ENCODE data around the gene USF1. TPM values are rescaled to one million over a fixed set of nuclear protein-coding genes. Genes with fewer than 3 reads are reported as not detected.

The USF1 gene
- polyA plus RNA-seq, 3 donors, result 6.3 to 335 (median 25.5) TPM

DNA sequence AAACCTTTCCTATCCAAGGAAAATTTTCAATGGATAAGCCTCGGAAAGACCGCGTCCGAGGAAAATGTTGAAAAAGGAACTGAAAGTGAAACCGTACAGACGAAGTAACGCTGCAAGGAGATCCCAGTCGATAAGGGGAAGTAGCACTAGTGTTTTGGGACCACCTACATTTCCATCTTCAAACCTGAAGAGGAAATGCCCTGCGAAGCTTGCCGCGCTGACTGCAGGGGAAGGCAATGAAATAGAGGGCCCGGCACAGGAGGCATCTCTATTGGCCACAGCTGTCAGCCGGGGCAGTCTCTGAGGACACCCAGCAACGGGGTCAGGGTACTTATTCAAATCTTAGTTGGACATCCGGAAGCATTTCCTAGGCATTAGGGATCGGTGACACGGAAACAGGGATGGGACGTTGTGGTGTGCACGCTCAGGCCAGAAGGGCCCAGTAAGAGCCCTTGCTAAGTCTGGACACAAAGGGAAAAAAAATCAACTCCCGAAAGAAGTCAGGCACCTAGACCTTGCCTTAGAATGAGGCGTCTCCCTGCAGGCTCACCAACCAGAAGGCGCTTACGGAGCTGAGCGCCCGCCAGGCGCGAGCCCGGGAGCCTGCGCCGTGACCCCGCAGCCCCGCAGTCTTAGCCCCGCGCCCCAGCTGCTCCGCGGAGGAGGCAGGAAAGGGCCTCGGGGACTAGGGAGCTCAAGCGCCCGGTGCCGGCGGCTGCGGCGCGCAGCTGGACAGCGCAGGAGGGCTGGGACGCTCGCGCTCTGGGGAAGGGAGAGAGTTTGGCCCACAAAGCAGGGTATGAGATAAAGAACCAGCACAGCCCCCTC is 655 bp downstream of the USF1 start:
- Histone ChIP-seq H3K4me2 (replicated peaks; ENCODE audit: extremely low read depth, low read length, poor library complexity, severe bottlenecking) (peak overlapping the region; percentile 96), H3K4me3 (replicated peaks in 1 of 3; ENCODE audit: low read depth in 2 of 3, low read length in 3 of 3) (peak overlapping the region; percentile 81 to 96 (median 95)), H3K27me3 (ENCODE audit: control insufficient read depth in 2 of 2, insufficient read depth in 2 of 2, low read length in 2 of 2) (no peaks in the 10 kb centered on the region), H3K9ac (ENCODE audit: insufficient read depth, low read length, poor library complexity, severe bottlenecking) (peak overlapping the region; percentile 84), H3K79me2 (ENCODE audit: insufficient read depth, low read length) (peaks cover 56% of the 10 kb centered on the region), H4K20me1 (ENCODE audit: insufficient read depth, low read length) (peaks cover 43% of the 10 kb centered on the region), H3K4me1 (ENCODE audit: control insufficient read depth in 1 of 2, insufficient read depth in 2 of 2, low read length in 2 of 2) (peaks cover 50 to 55% of the 10 kb centered on the region in 2 donors), H3K9me3 (replicated peaks in 1 of 2; ENCODE audit: control insufficient read depth in 1 of 2, insufficient read depth in 1 of 2, low read length in 2 of 2) (no peaks in the 10 kb centered on the region), H3K36me3 (replicated peaks in 1 of 2; ENCODE audit: control insufficient read depth in 1 of 2, insufficient read depth in 2 of 2, low read length in 2 of 2) (peaks cover 60 to 65% of the 10 kb centered on the region in 2 donors), H3K27ac (ENCODE audit: low read depth in 1 of 2, low read length in 2 of 2) (peak overlapping the region; percentile 88 to 99), H2AFZ (ENCODE audit: insufficient read depth, low read depth, low read length, poor library complexity, severe bottlenecking) (peak overlapping the region; percentile 61)
- Mint-ChIP-seq H3K9me3 (no peaks in the 10 kb centered on the region), H3K4me3 (peak overlapping the region; percentile 99), H3K4me1 (peaks cover 67% of the 10 kb centered on the region), H3K27ac (peak overlapping the region; percentile 99 to 100 (median 100)), H3K36me3 (peaks cover 63 to 73% of the 10 kb centered on the region in 2 donors), H3K27me3 (ENCODE audit: low read depth in 3 of 3) (no peaks in the 10 kb centered on the region)
- 0% methylated on average over 32 of the region's 48 CpGs for WGBS (ENCODE audit: insufficient coverage)
- no peak for TF ChIP-seq CTCF (IDR thresholded peaks at IDR 0.05)
- intact Hi-C loops (cut with micrococcal nuclease), result loop anchor here in 1 of 2 donors (1.0 to 5.0 kb wide), 2 partner anchors 25 to 92 kb away; no protein-coding TSS in a partner anchor
- peak; percentile 79 to 88 (median 88) for DNase-seq

GRCh38 chr1:161044535-161044907 is 1.3 kb downstream of the USF1 start:
- intact Hi-C loops (cut with micrococcal nuclease), result loop anchor here in 1 of 2 donors (1.0 kb wide), 1 partner anchor 24 kb away; no protein-coding TSS in a partner anchor
- H3K27me3 ChIP-seq (ENCODE audit: control insufficient read depth in 2 of 2, insufficient read depth in 2 of 2, low read length in 2 of 2), result no peaks in the 10 kb centered on the region
- peak overlapping the region; percentile 61 for H2AFZ ChIP-seq (ENCODE audit: insufficient read depth, low read depth, low read length, poor library complexity, severe bottlenecking)
- H3K9me3 ChIP-seq (replicated peaks in 1 of 2; ENCODE audit: control insufficient read depth in 1 of 2, insufficient read depth in 1 of 2, low read length in 2 of 2), result no peaks in the 10 kb centered on the region
- H3K4me1 ChIP-seq (ENCODE audit: control insufficient read depth in 1 of 2, insufficient read depth in 2 of 2, low read length in 2 of 2), result peaks cover 45 to 51% of the 10 kb centered on the region in 2 donors
- peak overlapping the region; percentile 81 to 96 (median 95) for H3K4me3 ChIP-seq (replicated peaks in 1 of 3; ENCODE audit: low read depth in 2 of 3, low read length in 3 of 3)
- peaks cover 42% of the 10 kb centered on the region for H4K20me1 ChIP-seq (ENCODE audit: insufficient read depth, low read length)
- TF ChIP-seq CTCF (IDR thresholded peaks at IDR 0.05), result no peak
- peak overlapping the region; percentile 99 for H3K4me3 Mint-ChIP-seq
- peak overlapping the region; percentile 99 to 100 (median 100) for H3K27ac Mint-ChIP-seq
- peak overlapping the region; percentile 96 for H3K4me2 ChIP-seq (replicated peaks; ENCODE audit: extremely low read depth, low read length, poor library complexity, severe bottlenecking)
- H3K4me1 Mint-ChIP-seq, result peaks cover 61% of the 10 kb centered on the region
- peaks cover 63 to 73% of the 10 kb centered on the region in 2 donors for H3K36me3 Mint-ChIP-seq
- H3K27ac ChIP-seq (ENCODE audit: low read depth in 1 of 2, low read length in 2 of 2), result peak overlapping the region; percentile 88 to 99
- DNase-seq, result peak in 1 of 3 donors; percentile 32
- H3K36me3 ChIP-seq (replicated peaks in 1 of 2; ENCODE audit: control insufficient read depth in 1 of 2, insufficient read depth in 2 of 2, low read length in 2 of 2), result peaks cover 60 to 65% of the 10 kb centered on the region in 2 donors
- H3K9me3 Mint-ChIP-seq, result no peaks in the 10 kb centered on the region
- H3K9ac ChIP-seq (ENCODE audit: insufficient read depth, low read length, poor library complexity, severe bottlenecking), result peak overlapping the region; percentile 84
- peaks cover 55% of the 10 kb centered on the region for H3K79me2 ChIP-seq (ENCODE audit: insufficient read depth, low read length)
- H3K27me3 Mint-ChIP-seq (ENCODE audit: low read depth in 3 of 3), result no peaks in the 10 kb centered on the region
